Gastroesophageal sphincter (tissue), 4 donors: Measurements from ENCODE around the gene FAM131B. TPM values are rescaled to one million over a fixed set of nuclear protein-coding genes. Genes with fewer than 3 reads are reported as not detected.

Experiments used
- ATAC-seq: fragments of 150-250 bp; one replicate; pipeline ENCODE4 v1.9.1; 2016; ENCODE audit warnings: mild to moderate bottlenecking, moderate library complexity
- H3K27ac ChIP-seq, 4 donors: fragments of 200-600 bp; sonication (generic) in 3 of 4; 1 replicate in 3 of 4; 2 replicates in 1 of 4; pipeline ENCODE4 v1.5.1; 2016 to 2019
- H3K27me3 ChIP-seq: fragments of 200-600 bp; sonication (generic); one replicate; pipeline ENCODE4 v1.5.1; 2019
- H3K36me3 ChIP-seq, 2 donors: fragments of 200-600 bp; sonication (generic); one replicate each; pipeline ENCODE4 v1.5.1; 2019; ENCODE audit warnings: control low read depth in 1 of 2
- H3K4me1 ChIP-seq, 3 donors: fragments of 200-600 bp; sonication (generic); 1 replicate in 2 of 3; 2 replicates in 1 of 3; pipeline ENCODE4 v1.5.1; 2016 to 2019; ENCODE audit warnings: control low read depth in 2 of 3
- H3K4me3 ChIP-seq, 2 donors: fragments of 200-600 bp; sonication (generic); one replicate each; pipeline ENCODE4 v1.5.1; 2019; ENCODE audit warnings: mild to moderate bottlenecking in 1 of 2, moderate library complexity in 1 of 2
- H3K9me3 ChIP-seq, 3 donors: fragments of 200-600 bp; sonication (generic); one replicate each; pipeline ENCODE4 v1.5.1; 2017 to 2019; ENCODE audit warnings: control low read depth in 2 of 3
- CTCF ChIP-seq, 4 experiments: fragments of 200-600 bp in 2 of 4; fragments of 450-650 bp in 2 of 4; sonication (generic) in 1 of 4; IDR thresholded peaks; one replicate each; pipeline ENCODE4 v1.5.1; 2017 to 2019; ENCODE audit warnings: antibody characterized with exemption in 4 of 4, mild to moderate bottlenecking in 2 of 4, moderate library complexity in 2 of 4
- EP300 ChIP-seq: sonication (generic); formaldehyde crosslinking; IDR thresholded peaks from one replicate; pipeline ENCODE4 v1.6.1; 2017; ENCODE audit warnings: antibody characterized with exemption, mild to moderate bottlenecking
- POLR2A ChIP-seq, 2 donors: fragments of 450-650 bp; IDR thresholded peaks; one replicate each; pipeline ENCODE4 v1.6.1; 2017; ENCODE audit warnings: antibody characterized with exemption in 2 of 2, mild to moderate bottlenecking in 2 of 2, moderate library complexity in 1 of 2
- POLR2AphosphoS5 ChIP-seq: sonication (generic); formaldehyde crosslinking; IDR thresholded peaks from one replicate; pipeline ENCODE4 v1.6.1; 2017; ENCODE audit warnings: antibody characterized with exemption
- WGBS, 2 donors: methylation state at CpG; one replicate each; pipeline ENCODE4 v1.1.5; 2018; ENCODE audit warnings: low coverage in 1 of 2; 5-methylcytosine and 5-hydroxymethylcytosine counted together
- total RNA-seq, 4 donors: library from RNA; depleted of rRNA; stranded (reverse); fragments of >200 nt; gene quantifications; one replicate each; pipeline ENCODE4 v1.1.0, GENCODE V29; 2016

The FAM131B gene
- total RNA-seq, 4 donors from 2014 or later, result 0.31 to 2.4 (median 1.2) TPM

GRCh38 chr7:143351060-143351459 is 11.5 kb downstream of the FAM131B start:
- no peaks in the 10 kb centered on the region for H3K4me1 ChIP-seq
- H3K27me3 ChIP-seq, result peaks cover 24% of the 10 kb centered on the region
- H3K36me3 ChIP-seq, result no peaks in the 10 kb centered on the region
- 82 to 83% methylated on average over 1 to 4 of the region's 5 CpGs for WGBS, 2 donors
- no peak overlapping the region for H3K4me3 ChIP-seq
- ATAC-seq, result no peak
- H3K9me3 ChIP-seq, result no peaks in the 10 kb centered on the region
- TF ChIP-seq POLR2AphosphoS5, result no peak
- no peak for TF ChIP-seq CTCF (IDR thresholded peaks at IDR 0.05)
- no peak for TF ChIP-seq POLR2A (IDR thresholded peaks at IDR 0.05)
- TF ChIP-seq EP300, result no peak
- H3K27ac ChIP-seq, result no peak overlapping the region

- H3K36me3 ChIP-seq, result no peaks in the 10 kb centered on the region
- no peak overlapping the region for H3K27ac ChIP-seq
- H3K27me3 ChIP-seq, result peaks cover 42% of the 10 kb centered on the region
- no peak for ATAC-seq
- no peak for TF ChIP-seq CTCF (IDR thresholded peaks at IDR 0.05)
- no peak for TF ChIP-seq EP300
- no peak for TF ChIP-seq POLR2AphosphoS5
- no peak for TF ChIP-seq POLR2A (IDR thresholded peaks at IDR 0.05)
- H3K4me3 ChIP-seq, result no peak overlapping the region
- peaks cover 0 to 5% (median 3%) of the 10 kb centered on the region in 3 donors for H3K4me1 ChIP-seq
- WGBS, 2 donors, result 43 to 62% methylated on average over 5 of the region's 5 CpGs
- H3K9me3 ChIP-seq, result no peaks in the 10 kb centered on the region
Measured at GRCh38 chr7:143347950-143348349, 14.6 kb downstream of the FAM131B start.

GRCh38 chr7:143346018-143346417 is 16.5 kb downstream of the FAM131B start:
- no peak for TF ChIP-seq POLR2A (IDR thresholded peaks at IDR 0.05)
- no peak for TF ChIP-seq POLR2AphosphoS5
- no peak for TF ChIP-seq CTCF (IDR thresholded peaks at IDR 0.05)
- TF ChIP-seq EP300, result no peak
- H3K36me3 ChIP-seq, result no peaks in the 10 kb centered on the region
- H3K27me3 ChIP-seq, result peaks cover 40% of the 10 kb centered on the region
- H3K4me1 ChIP-seq, result peaks cover 0 to 5% (median 3%) of the 10 kb centered on the region in 3 donors
- no peak overlapping the region for H3K27ac ChIP-seq
- H3K4me3 ChIP-seq, result no peak overlapping the region
- 100% methylated on average over 1 to 2 of the region's 4 CpGs for WGBS, 2 donors
- no peak for ATAC-seq
- no peaks in the 10 kb centered on the region for H3K9me3 ChIP-seq

GRCh38 chr7:143345428-143345900 is 17.0 kb downstream of the FAM131B start:
- Histone ChIP-seq H3K9me3 (no peaks in the 10 kb centered on the region), H3K4me1 (peaks cover 0 to 5% (median 3%) of the 10 kb centered on the region in 3 donors), H3K4me3 (peak overlapping the region in 1 of 2 donors; percentile 24), H3K27me3 (peaks cover 45% of the 10 kb centered on the region), H3K36me3 (no peaks in the 10 kb centered on the region), H3K27ac (no peak overlapping the region)
- peak; percentile 58 for ATAC-seq
- 6 to 14% methylated on average over 4 to 9 of the region's 35 CpGs for WGBS, 2 donors
- no peak for TF ChIP-seq POLR2AphosphoS5
- TF ChIP-seq EP300, result no peak
- peak in 3 of 4 experiments; percentile 12 to 56 (median 41) for TF ChIP-seq CTCF (IDR thresholded peaks at IDR 0.05)
- no peak for TF ChIP-seq POLR2A (IDR thresholded peaks at IDR 0.05)

GRCh38 chr7:143343596-143343995 is 18.9 kb downstream of the FAM131B start:
- peaks cover 0 to 5% (median 3%) of the 10 kb centered on the region in 3 donors for H3K4me1 ChIP-seq
- H3K9me3 ChIP-seq, result no peaks in the 10 kb centered on the region
- no peak for TF ChIP-seq CTCF (IDR thresholded peaks at IDR 0.05)
- TF ChIP-seq POLR2AphosphoS5, result no peak
- no peak for TF ChIP-seq POLR2A (IDR thresholded peaks at IDR 0.05)
- TF ChIP-seq EP300, result no peak
- no peak for ATAC-seq
- no peak overlapping the region for H3K27ac ChIP-seq
- H3K4me3 ChIP-seq, result no peak overlapping the region
- H3K27me3 ChIP-seq, result peaks cover 61% of the 10 kb centered on the region
- 84 to 86% methylated on average over 1 to 3 of the region's 3 CpGs for WGBS, 2 donors
- H3K36me3 ChIP-seq, result no peaks in the 10 kb centered on the region
